Eye (tissue), 1 donor: Measurements from ENCODE around the gene SEC63.
"Not testable (repeated sequence)": the region's sequence is repeated elsewhere in the genome, so short reads cannot be mapped to it uniquely, and the experiment has no call there.

Experiments
- DNase-seq: peaks from one replicate; pipeline ENCODE4 v3.0.0-alpha.2; 2015

The SEC63 gene

DNA sequence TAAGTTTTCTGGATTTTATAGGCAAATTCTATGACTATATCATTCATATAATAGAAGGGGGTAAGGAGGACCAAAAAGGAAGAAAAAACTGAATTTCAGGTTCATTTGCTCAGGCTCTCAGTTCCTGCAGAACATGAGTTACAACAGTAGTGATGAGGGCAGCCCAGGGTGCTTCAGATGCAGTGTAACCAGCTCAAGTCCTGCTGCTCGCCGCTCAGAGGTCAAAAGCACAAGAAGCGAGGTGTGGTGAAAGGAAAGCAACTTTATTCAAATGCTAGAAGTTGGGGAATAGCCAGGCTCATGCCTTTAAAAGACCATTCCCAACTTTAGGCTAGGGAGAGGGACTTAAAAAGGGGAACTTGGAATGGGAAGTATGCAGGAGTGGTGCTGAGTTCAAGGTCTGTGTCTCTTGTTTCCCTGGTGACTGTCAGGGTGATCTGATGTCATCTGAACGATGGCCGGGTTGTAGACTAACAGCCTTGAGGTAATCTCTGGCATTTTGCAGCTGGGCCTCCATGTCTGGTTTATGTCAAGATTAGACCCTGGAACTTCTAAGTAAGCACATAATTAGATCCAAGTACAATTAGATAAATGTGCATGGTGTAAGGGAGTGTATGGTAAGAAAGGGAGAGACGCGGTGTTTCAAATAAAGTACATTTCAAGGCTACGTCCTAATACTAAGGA, 14.5 kb upstream of the SEC63 start:
- DNase-seq: no peak

DNA sequence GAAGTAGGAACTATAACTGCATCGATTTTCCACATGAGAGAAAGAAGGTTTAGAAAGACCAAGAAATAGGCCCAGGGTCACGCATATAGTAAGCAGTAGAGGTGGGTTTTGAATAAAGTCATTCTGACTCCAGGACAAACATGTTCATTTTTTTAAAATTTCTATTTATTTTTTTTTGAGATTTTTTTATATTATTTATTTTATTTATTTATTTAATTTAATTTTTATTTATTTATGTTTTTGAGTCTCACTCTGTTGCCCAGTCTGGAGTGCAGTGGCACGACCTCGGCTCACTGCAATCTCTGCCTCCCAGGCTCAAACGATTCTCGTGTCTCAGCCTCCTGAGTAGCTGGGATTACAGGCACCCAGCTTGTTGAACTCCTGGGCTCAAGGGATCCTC, 13.2 kb upstream of the SEC63 start:
- no peak for DNase-seq

DNA sequence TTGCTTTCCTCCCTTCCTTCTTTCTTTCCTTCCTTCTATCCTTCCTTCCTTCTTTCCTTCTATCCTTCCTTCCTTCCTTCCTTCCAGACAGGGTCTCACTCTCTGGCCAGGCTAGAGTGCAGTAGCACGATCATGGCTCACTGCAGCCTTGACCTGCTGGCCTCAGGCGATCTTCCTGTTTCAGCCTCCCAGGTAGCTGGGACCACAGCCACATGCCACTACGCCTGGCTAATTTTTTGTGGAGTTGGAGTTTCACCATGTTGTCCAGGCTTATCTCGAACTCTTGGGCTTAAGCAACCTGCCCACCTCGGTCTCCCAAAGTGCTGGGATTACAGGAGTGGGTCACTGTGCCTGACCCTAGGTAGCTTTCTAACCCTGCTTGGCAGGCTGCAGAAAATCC, 12.2 kb upstream of the SEC63 start:
- DNase-seq: no peak

DNA sequence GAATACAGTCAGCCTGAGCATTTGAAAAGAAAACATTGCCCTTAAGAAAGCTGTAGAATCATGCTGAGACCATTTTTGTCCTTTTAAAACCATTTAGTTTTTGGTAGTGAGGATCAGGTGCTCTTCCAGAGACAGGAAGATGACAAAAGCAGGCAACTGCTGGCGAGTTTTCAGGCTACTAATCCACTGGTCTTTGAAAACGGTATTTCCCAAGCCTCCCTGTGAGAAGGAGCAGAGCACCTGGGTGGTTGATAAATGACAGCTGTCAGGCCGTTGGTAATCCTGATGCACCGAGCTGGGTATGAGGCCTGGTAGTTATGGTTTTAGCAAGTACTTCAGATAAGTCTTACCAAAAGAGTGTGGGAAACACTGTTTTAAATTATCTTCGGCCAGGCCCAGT, 10.1 kb upstream of the SEC63 start:
- DNase-seq: no peak

DNA sequence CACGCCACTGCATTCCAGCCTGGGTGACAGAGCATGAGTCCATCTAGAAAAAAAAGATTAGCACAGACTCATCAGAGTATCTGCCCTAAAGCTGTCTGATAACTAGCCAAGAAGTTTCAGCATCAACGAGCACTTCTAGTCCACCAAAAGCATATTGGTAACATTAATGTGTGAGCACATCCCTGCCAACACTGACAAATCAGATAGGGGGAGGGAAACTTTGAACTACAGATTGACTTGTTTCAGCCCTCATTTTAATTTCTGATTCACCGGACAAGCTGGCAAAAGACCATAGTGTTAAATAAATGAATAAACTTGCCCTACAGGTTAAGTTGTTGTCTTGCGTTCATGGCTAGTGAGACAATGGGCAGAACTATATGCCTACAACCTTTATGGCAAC, 7.7 kb upstream of the SEC63 start:
- DNase-seq: no peak

DNA sequence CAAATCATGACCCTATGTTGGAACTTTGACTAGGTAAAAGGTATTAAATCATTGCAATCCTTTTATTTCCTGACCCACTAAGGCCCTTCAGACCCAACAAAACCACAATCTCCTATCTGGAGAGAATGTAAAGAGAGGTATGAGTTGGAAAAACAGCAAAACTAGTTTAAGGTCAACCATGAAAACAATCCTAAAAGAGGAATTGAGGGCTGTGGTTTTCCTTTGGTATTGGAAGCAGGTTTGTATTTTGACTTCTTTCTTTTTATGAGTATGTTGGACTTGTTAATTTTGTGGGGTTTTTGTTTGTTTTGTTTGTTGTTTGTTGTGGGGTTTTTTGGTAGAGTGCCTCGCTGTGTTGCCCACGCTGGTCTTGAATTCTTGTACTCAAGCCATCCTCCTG, 4.7 kb upstream of the SEC63 start:
- no peak for DNase-seq

DNA sequence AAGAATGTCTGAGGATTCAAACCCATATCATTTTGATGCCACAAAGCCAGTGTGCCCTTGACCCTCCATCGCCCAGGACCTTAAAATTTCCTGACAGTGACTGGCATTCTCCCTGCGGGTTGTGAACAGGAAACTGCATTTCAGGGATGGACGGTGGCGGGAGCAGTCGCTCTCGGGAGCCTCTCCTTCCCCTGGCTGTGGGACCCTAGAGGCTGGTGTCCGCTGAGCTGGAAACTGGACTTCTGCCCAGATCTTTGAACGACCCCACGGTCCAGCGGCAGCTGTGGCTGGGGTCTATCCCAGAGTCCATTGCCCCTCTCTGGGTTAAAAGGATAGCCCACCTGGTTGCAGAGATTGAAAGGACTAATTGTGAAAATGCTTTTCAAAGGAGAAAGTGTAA, 1.4 kb upstream of the SEC63 start:
- no peak for DNase-seq

DNA sequence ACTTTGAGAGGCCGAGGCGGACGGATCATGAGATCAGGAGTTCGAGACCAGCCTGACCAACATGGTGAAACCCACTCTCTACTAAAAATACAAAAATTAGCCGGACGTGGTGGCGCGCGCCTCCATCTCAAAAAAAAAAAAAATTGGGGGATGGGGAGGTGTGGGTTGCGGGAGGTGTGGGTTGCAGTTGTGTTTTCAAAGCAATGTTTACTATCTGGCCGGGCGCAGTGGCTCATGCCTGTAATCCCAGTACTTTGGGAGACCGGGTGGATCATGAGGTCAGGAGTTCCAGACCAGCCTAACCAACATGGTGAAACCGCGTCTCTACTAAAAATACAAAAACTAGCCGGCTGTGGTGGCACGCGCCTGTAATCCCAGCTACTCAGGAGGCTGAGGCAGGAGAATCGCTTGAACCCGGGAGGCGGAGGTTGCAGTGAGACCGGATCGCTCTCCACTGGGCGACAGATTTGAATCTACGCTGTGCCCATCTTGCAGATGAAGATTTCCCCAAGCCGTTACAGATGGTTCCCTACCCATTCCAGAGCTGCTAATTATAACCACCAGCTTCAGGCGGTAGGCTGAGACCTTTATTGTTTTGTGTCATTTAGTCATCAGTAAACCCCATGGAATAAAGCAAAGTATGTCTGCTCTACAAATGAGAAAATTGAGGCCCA, 818 bp upstream of the SEC63 start:
- not testable (repeated sequence) for DNase-seq

DNA sequence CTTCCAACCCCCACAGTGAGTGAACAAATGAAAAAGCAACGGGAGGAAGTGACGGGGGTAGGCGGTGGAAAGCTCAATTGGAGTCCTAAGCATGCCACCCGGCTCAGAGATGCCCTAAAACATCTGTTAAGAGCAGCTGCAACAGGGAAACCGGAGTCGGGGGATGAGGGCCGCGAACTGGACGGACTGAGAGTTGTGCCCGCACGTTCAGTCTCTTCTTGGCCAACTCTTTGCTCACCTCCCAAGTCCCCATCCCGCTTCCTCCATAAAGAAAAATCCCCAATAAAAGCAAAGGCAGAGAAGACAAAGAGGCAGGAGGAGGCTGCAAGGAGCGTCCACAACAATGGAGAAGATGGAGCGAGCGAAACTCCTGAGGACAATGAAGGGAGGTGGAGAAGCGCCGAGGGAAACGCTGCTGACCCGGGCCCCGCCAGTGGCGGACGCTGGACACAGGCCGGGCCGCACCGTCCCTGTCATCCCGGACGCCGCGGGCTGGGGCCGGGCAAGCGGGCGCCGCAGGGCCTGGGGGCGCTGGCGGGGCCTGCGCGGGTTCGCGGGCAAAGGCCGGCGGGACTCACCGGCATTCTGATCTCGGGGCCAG, 600 bp downstream of the SEC63 start:
- DNase-seq: peak; percentile 86

DNA sequence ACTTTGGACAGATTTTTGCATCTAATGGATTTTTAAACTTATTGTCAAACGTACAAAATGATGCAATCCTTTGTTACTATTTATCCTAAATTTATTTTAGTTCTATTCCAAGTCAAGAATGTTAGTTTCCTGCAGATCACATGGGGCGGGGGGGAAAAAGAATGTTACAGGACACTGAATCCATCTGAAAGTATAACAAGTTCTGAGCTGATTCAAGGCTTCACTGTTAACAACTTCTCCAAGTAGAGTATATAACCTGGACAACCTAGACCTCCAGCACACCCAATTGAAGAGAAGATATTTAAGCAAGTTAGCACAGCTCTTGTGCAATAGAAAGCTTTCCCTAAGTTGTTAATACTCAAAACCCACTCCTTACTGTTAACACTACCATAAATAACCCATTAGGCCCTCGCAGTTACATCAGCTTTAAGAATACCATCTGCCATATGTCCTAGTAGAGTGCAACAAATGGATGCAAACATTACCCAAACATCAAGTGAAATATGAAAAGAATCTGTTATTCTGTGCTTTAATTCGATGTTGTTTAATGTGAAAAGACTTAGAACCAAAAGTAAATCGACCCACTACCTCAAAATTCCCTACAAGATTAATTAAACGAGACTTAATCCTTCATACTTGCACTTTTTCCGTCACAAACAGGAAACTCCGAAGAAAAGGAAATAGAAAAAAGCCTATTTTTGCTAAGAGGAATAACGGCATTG, 1.3 kb downstream of the SEC63 start:
- no peak for DNase-seq

DNA sequence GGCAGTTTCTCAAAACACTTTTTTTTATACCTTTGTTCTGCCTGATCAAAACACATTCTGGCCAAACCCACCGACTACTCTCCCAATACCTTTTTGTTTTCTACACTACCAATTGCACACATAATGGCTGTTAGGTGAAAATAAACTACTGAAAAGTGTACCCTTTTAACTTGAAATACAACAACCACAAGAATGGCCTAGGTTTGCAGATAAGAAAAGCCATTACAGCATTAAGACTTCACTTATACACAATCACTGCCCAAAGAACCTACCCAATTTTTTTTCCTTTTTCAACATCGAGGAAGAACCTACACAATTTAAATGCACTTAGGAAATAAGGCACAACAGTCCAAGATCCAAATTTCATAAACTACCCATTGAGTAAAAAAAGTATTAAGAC, 1.8 kb downstream of the SEC63 start:
- DNase-seq: no peak

DNA sequence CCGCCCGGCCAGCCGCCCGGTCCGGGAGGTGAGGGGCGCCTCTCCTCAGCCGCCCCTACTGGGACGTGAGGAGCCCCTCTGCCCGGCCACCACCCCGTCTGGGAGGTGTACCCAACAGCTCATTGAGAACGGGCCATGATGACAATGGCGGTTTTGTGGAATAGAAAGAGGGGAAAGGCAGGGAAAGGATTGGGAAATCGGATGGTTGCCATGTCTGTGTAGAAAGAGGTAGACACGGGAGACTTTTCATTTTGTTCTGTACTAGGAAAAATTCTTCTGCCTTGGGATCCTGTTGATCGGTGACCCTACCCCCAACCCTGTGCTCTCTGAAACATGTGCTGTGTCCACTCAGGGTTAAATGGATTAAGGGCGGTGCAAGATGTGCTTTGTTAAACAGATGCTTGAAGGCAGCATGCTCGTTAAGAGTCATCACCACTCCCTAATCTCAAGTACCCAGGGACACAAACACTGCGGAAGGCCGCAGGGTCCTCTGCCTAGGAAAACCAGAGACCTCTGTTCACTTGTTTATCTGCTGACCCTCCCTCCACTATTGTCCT, 4.1 kb downstream of the SEC63 start:
- not testable (repeated sequence) for DNase-seq

DNA sequence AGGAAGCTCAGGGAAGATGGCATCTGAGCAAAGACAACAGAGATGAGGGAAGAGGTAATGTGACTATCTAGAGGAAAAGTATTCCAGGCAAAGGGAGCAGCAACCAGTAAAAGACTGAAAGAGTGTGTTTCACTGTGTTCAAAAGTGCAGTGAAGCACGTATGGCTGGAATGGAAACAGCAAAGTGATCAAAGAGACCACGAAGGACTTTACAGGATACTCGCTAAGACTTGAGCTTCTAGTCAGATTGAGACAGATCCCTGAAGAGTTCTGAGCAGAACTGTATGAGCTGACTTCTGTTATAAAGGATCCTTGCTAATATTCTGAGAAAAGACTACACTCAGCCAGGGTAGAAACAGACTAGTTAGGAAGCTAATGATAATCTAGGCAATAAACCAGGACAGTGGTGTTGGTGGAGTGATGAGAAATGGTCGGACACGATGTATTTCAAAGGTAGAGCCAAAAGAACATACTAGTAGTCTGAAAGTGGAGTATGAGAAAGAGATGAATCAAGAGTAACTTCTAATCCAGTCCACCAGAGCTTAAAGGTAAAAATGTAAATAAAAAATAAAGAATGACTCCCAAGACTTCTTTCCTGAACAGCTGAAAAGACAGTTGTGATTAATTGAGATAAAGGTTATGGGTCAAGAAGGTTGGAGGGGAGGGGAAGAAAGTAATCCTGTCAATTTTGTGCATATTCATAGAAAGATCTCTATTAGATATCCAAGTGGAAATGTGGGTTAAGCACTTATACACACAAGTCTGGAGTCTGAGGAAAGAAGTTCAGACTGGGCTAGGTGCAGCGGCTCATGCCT, 14.2 kb downstream of the SEC63 start:
- DNase-seq: no peak

DNA sequence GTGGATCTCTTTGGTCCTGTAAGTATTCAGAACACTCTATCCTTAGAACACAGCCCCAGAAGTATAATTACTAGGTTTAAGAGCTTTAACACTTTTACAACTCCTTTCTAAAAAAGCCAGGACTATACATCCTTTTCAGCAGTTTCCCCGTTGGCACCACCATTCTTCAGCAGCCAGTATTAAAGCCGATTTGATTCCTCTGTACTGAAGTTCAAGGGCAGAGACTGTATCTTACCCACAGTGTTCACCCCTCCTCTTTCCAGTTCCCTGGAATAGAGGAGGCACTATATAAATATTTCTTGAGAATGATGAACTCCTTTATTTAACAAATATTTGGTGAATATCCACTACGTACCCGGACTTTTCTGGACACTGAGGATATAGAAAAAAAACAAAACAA, 15.9 kb downstream of the SEC63 start:
- DNase-seq: no peak

DNA sequence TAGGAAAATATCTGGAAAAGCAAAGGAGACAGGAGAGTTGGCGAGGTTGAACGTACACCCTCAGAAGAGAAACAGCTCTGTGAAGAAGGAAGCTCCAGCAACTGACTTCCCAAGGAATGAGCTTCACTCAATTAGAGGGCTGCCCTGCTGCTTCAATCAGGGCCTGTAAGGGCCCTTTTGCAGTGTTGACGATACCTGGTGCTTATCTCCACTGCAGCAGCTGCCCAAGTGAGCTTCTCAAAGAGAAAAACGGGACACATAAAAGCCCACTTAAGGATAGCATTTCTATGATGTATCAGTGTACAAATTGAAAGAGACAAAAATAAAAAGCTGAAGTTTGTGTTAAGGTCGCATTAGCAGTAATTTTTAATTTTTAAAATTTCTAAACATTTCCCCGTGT, 16.4 kb downstream of the SEC63 start:
- DNase-seq: no peak

DNA sequence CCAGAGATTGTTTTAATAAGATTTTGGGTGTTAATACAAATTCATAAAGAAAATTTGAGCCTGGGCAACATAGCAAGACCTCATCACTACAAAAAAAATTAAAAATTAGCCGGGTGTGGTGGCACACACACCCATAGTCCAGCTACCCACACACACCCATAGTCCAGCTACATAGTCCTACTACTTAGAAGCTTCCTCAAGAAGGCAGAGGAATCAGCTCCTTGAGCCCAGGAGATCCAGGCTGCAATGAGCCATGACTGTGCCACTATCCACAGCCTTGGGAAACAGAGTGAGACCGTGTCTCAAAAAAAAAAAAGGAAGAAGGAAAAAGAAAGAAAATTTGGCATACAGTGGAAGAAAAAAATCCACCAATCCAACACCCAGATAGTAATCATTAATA, 16.8 kb downstream of the SEC63 start:
- DNase-seq: no peak

DNA sequence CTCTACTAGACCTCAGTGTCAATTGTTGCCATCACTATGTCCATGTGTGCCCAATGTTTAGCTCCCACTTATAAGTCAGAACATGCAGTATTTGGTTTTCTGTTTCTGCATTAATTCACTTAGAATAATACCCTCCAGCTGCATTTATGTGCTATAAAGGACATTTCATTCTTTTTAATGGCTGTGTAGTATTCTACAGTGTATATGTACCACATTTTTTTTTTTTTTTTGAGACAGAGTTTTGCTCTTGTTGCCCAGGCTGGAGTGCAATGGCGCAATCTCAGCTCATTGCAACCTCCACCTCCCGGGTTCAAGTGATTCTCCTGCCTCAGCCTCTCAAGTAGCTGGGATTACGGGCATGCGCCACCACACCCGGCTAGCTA, 21.1 kb downstream of the SEC63 start:
- DNase-seq: not testable (repeated sequence)

DNA sequence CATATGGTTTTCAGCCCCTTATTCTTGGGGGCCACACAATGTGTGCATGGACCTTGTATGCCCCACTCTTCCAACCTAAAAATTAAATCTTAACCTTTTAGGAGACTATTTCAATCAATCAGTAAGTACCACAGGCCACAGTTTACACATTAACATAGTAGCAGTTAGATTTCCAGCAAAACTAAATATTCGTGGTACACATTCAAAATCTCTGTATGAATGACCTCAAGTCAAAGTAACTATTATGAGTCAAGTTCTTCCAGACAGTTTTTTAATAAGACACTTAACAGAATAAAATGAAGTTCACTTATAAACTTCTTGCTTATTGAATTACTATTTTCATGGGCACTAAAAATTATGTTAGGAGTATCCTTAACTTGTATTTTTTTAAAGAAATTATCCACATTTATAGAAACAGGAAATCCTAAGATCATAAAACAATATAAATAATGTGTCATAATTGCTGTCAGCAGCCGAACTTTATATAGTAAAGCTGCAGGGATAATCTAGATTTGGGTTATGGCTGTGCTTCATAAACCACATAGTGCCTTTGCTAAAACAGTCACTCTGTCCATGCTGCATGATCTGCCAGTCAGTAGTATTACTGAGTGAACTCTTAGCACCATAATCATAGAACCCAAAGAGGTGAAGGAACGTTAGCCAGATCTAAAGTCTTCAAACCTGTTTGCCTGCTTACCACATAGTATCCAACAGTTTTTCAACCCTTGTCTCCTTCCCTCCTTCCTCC, 21.7 kb downstream of the SEC63 start:
- DNase-seq: no peak

DNA sequence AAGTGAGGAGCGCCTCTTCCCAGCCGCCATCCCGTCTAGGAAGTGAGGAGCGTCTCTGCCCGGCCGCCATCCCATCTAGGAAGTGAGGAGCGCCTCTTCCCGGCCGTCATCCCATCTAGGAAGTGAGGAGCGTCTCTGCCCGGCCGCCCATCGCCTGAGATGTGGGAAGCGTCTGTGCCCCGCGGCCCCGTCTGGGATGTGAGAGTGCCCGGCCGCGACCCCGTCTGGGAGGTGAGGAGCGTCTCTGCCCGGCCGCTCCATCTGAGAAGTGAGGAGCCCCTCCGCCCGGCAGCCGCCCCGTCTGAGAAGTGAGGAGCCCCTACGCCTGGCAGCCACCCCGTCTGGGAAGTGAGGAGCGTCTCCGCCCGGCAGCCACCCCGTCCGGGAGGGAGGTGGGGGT, 23.8 kb downstream of the SEC63 start:
- DNase-seq: not testable (repeated sequence)

DNA sequence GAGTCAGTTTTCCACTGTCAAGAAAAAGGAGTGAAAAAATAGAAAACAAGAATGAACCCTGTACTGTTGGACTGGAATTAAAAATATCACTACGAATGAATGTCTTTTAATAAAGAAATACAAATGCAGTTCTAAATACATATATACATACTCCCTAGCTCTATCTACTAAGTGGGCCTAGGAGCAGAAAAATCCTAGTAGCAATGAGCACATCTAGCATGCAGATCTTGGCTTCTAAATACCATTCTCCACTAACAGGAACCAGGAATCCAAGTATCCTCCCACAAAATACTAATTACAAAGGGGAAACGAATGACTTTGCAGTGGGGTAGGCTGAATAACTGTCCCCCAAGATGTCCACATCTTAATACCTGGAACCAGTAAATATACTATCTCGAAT, 25.4 kb downstream of the SEC63 start:
- DNase-seq: no peak

DNA sequence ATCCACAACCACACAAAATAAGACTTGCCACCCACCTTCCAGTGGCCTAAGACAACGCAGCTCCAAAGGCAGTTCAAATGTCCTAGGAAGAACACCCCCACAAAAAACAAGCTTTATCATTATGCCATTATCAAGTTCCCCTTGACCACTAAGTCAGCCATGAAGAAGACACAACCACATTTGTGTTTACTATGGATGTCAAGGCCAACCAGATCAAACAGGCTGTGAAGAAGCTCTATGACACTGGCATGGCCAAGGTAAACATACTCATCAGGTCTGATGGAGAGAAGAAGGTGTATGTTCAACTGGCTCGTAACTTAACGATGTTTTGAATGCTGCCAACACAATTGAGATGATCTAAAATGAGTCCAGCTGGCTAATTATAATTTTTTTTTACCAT, 26.1 kb downstream of the SEC63 start:
- no peak for DNase-seq

DNA sequence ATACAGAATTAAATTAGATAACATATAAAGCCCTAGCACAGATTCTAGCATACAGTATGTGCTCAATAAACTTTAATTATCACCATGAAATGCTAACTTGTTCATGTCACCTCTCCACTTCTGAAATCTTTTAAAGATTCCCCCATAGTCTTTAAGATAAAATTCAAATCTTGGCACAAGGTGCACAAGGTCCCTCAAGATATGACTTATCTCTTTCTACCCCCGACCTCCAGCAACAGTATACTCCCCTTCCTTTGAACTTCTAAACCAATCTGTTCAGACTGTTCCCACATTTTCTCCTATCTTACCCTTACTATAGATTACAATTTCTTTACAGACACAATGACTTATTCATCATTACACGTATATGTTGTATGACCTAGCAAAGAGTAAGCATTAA, 29.0 kb downstream of the SEC63 start:
- DNase-seq: no peak
